ENCODE data around the gene KIF19. TPM values are rescaled to one million over a fixed set of nuclear protein-coding genes. Genes with fewer than 3 reads are reported as not detected.

KIF19 gene
- total RNA-seq, 6 donors from 2014 or later, result 0.46 to 13.7 (median 3.8) TPM

DNA sequence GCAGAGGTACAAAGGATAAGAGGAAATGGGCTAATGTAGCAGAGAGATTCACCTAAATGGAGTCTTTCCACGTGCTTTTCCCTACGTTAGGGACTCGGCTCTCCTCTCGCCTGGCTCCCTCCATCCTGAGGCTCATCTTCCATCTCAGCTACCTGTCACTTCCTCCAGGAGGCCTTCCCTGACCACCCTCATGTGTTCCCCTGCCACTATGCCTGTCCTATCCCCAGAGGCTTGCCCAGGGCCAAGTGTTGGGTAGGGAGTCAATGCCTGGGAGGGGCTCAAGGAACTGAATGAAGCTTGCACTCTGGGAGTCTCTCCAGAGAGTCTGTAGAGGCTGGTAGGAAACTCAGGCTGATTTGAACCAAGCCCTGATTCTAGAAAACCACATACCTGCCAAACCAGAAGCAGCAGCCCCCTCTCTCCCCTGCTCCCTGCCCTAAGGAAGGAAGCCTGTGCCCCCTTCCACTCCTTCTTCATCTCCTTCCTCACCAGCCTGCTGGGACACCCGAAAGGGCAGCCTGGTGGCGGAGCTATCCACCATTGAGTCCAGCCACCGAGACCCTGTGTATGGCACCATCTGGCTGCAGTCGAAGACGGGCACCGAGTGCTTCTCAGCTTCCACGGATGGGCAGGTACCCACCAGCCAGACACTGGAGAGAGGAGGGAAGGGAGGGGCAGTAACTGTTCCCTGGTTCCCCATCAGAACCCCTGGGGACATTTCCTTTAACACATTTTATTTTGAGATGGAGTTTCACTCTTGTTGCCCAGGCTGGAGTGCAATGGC, 26.6 kb upstream of the KIF19 start:
- Histone ChIP-seq H3K9me3 (no peaks in the 10 kb centered on the region), H3K4me1 (peaks cover 3 to 12% (median 5%) of the 10 kb centered on the region in 4 donors), H3K27me3 (no peaks in the 10 kb centered on the region), H3K36me3 (no peaks in the 10 kb centered on the region), H3K4me3 (no peak overlapping the region), H3K27ac (no peak overlapping the region)
- WGBS, 2 donors, result 78 to 83% methylated on average over 11 of the region's 11 CpGs
- ATAC-seq (ENCODE audit: low FRiP score in 2 of 2) (no peak), DNase-seq (no peak)
- TF ChIP-seq EP300 (IDR thresholded peaks at IDR 0.05), result no peak
- TF ChIP-seq, protein P1, sequence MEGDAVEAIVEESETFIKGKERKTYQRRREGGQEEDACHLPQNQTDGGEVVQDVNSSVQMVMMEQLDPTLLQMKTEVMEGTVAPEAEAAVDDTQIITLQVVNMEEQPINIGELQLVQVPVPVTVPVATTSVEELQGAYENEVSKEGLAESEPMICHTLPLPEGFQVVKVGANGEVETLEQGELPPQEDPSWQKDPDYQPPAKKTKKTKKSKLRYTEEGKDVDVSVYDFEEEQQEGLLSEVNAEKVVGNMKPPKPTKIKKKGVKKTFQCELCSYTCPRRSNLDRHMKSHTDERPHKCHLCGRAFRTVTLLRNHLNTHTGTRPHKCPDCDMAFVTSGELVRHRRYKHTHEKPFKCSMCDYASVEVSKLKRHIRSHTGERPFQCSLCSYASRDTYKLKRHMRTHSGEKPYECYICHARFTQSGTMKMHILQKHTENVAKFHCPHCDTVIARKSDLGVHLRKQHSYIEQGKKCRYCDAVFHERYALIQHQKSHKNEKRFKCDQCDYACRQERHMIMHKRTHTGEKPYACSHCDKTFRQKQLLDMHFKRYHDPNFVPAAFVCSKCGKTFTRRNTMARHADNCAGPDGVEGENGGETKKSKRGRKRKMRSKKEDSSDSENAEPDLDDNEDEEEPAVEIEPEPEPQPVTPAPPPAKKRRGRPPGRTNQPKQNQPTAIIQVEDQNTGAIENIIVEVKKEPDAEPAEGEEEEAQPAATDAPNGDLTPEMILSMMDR (IDR thresholded peaks at IDR 0.05), result no peak
- TF ChIP-seq POLR2A (IDR thresholded peaks at IDR 0.05), result no peak
- no peak for TF ChIP-seq POLR2AphosphoS5 (IDR thresholded peaks at IDR 0.05)

DNA sequence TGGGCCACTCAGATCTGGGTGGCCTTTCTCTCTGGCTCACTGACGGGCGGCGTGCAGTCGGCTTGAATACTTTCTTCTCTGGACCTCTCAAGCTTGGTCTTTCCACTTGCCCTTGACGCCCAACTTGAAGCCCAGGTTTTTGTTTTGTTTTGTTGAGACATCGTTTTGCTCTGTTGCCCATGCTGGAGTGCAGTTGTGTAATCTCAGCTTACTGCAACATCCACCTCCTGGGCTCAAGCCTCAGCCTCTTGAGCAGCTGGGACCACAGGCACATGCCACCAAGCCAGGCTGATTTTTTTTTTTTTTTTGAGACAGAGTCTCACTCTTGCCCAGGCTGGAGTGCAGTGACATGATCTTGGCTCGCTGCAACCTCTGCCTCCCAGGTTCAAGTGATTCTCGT, 22.7 kb upstream of the KIF19 start:
- no peak for ATAC-seq (ENCODE audit: low FRiP score in 2 of 2)
- Histone ChIP-seq H3K36me3 (no peaks in the 10 kb centered on the region), H3K9me3 (peaks cover 0 to 8% (median 4%) of the 10 kb centered on the region in 4 donors), H3K27ac (no peak overlapping the region), H3K4me1 (no peaks in the 10 kb centered on the region), H3K4me3 (no peak overlapping the region), H3K27me3 (no peaks in the 10 kb centered on the region)
- TF ChIP-seq POLR2A (IDR thresholded peaks at IDR 0.05) (no peak), POLR2AphosphoS5 (IDR thresholded peaks at IDR 0.05) (no peak), EP300 (IDR thresholded peaks at IDR 0.05) (no peak)
- TF ChIP-seq, protein P1 (IDR thresholded peaks at IDR 0.05), result no peak
- no peak for DNase-seq
- 82 to 85% methylated on average over 8 of the region's 8 CpGs for WGBS, 2 donors

DNA sequence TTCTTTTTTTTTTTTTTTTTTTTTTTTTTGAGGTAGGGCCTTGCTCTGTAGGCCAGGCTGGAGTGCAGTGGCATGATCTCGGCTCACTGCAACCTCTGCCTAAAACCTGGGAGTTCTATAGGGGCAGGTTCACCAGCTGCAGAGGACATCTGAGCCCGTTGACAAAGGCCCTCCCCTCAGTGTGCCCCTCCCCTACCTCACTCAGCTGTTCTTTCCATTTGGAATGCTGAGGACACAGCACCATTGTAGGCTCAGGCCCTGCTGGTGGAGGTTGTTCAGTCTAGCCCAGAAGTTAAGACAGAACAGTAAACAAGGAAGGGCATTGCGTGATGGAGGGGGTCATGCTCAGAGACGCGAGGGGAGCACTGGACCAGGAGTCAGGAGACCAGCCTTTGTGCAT, 21.8 kb upstream of the KIF19 start:
- H3K27me3 ChIP-seq, result no peaks in the 10 kb centered on the region
- no peaks in the 10 kb centered on the region for H3K4me1 ChIP-seq
- DNase-seq (no peak), ATAC-seq (ENCODE audit: low FRiP score in 2 of 2) (no peak)
- no peak overlapping the region for H3K27ac ChIP-seq
- H3K36me3 ChIP-seq, result no peaks in the 10 kb centered on the region
- H3K9me3 ChIP-seq, result peaks cover 0 to 8% (median 4%) of the 10 kb centered on the region in 4 donors
- no peak overlapping the region for H3K4me3 ChIP-seq
- TF ChIP-seq EP300 (IDR thresholded peaks at IDR 0.05) (no peak), POLR2AphosphoS5 (IDR thresholded peaks at IDR 0.05) (no peak), POLR2A (IDR thresholded peaks at IDR 0.05) (no peak)
- TF ChIP-seq, protein P1 (IDR thresholded peaks at IDR 0.05), result no peak
- 76 to 84% methylated on average over 3 to 5 of the region's 5 CpGs for WGBS, 2 donors

DNA sequence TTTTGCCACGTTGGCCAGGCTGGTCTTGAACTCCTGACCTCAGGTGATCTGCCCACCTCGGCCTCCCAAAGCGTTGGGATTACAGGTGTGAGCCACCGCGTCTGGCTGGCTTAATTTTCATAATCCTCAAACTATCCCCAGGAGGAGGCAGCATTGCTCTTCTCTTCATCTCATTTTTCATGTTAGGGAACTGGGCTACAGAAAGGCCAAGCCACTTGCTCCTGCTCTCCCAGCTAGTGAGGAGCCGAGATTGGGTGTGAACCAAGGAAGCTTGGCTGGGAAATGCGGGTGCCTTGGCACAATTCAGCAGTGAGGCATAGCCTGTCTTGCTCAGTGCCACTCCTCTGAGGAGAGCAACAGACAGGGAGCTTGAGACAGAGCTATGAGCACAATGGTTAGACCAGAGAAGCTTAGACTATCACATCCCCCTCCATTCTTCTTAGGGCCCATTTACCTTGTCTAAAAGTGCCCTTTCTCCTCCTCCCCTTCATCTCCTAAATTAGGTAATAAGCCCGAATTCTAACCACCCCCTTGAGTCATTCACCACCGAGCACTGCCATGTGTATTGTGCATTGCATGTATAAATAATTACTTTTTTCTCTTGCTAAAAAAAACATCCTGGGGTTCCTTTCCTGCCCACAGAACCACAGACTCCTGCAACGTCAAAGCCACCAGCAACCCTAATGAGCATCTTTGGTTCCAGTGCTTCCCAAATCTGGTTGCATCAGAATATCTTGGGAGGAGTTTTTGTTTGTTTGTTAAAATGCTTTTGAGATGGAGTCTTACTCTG, 20.0 kb upstream of the KIF19 start:
- peaks cover 0 to 8% (median 4%) of the 10 kb centered on the region in 4 donors for H3K9me3 ChIP-seq
- H3K27me3 ChIP-seq, result no peaks in the 10 kb centered on the region
- no peaks in the 10 kb centered on the region for H3K36me3 ChIP-seq
- H3K4me3 ChIP-seq, result no peak overlapping the region
- no peak overlapping the region for H3K27ac ChIP-seq
- ATAC-seq (ENCODE audit: low FRiP score in 2 of 2) (no peak), DNase-seq (no peak)
- WGBS, 2 donors, result 56 to 71% methylated on average over 10 of the region's 10 CpGs
- H3K4me1 ChIP-seq, result no peaks in the 10 kb centered on the region
- no peak for TF ChIP-seq EP300 (IDR thresholded peaks at IDR 0.05)
- TF ChIP-seq POLR2AphosphoS5 (IDR thresholded peaks at IDR 0.05), result no peak
- TF ChIP-seq, protein P1 (IDR thresholded peaks at IDR 0.05), result no peak
- TF ChIP-seq POLR2A (IDR thresholded peaks at IDR 0.05), result no peak
